ENCODE data around the gene CARD9. TPM values are rescaled to one million over a fixed set of nuclear protein-coding genes. Genes with fewer than 3 reads are reported as not detected.
"Not testable (repeated sequence)": the region's sequence is repeated elsewhere in the genome, so short reads cannot be mapped to it uniquely, and the experiment has no call there.

CARD9 gene
- total and polyA plus RNA-seq, 10 donors = 5.7 to 25.5 (median 18.2) TPM

DNA sequence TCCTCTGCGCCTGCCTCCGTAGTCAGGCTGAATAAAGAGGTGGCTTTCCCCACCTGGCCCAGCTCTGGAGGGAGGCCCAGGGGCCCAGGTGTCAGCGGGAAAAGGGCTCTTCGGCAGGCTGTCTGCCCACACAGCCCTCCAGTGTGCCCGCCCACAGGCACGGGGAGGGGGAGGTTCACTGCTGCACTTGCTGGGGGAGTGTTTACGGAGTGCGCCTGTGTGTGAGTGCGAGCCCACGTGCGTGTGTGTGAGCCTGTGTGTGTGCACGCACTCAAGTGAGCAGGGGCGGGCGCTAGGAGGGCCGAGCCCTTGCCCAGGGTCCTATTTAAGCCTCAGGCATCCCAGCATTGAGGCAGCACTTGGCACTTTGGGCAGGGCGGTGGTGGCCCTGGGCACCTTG lies 20.8 kb downstream of the CARD9 start:
- no peak overlapping the region for H3K27ac ChIP-seq
- intact Hi-C loops (cut with DNase I; ENCODE audit: low total_unique reads) = no loop called here
- no peaks in the 10 kb centered on the region for H3K9me3 ChIP-seq
- H3K4me1 ChIP-seq = peaks cover 0 to 38% (median 11%) of the 10 kb centered on the region in 6 donors
- no peak for DNase-seq
- peak in 1 of 3 donors; percentile 36 for TF ChIP-seq POLR2AphosphoS5 (IDR thresholded peaks at IDR 0.05)
- TF ChIP-seq POLR2A (IDR thresholded peaks at IDR 0.05) = no peak
- TF ChIP-seq, protein P1, sequence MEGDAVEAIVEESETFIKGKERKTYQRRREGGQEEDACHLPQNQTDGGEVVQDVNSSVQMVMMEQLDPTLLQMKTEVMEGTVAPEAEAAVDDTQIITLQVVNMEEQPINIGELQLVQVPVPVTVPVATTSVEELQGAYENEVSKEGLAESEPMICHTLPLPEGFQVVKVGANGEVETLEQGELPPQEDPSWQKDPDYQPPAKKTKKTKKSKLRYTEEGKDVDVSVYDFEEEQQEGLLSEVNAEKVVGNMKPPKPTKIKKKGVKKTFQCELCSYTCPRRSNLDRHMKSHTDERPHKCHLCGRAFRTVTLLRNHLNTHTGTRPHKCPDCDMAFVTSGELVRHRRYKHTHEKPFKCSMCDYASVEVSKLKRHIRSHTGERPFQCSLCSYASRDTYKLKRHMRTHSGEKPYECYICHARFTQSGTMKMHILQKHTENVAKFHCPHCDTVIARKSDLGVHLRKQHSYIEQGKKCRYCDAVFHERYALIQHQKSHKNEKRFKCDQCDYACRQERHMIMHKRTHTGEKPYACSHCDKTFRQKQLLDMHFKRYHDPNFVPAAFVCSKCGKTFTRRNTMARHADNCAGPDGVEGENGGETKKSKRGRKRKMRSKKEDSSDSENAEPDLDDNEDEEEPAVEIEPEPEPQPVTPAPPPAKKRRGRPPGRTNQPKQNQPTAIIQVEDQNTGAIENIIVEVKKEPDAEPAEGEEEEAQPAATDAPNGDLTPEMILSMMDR (IDR thresholded peaks at IDR 0.05 in 8 of 11, conservative IDR thresholded peaks at IDR 0.05 in 3 of 11) = no peak
- 82 to 100% (median 86%) methylated on average over 1 to 16 of the region's 16 CpGs for WGBS, 5 donors
- no peaks in the 10 kb centered on the region for H3K27me3 ChIP-seq (replicated peaks in 1 of 7)
- H3K36me3 ChIP-seq = peaks cover 0 to 29% (median under 1%) of the 10 kb centered on the region in 6 donors
- H3K4me3 ChIP-seq = no peak overlapping the region

DNA sequence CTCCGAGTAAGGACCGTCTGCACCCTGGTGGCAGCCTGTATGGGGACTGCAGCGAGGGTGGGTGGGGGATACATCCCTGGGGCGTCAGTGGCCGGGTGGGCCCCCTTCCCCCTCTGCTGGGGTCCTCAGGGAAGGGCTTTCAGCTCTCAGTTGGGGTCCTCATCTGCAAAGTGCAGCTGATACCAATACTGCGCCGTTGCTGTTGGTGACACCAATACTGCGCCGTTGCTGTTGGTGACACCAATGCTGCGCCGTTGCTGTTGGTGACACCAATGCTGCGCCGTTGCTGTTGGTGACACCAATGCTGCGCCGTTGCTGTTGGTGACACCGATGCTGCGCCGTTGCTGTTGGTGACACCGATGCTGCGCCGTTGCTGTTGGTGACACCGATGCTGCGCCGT lies 21.6 kb downstream of the CARD9 start:
- H3K27ac ChIP-seq; H3K9me3 ChIP-seq; DNase-seq; H3K27me3 ChIP-seq (replicated peaks in 1 of 7); intact Hi-C loops (cut with DNase I; ENCODE audit: low total_unique reads): not testable (repeated sequence)
- Histone ChIP-seq H3K36me3 (peaks cover 0 to 21% (median 0%) of the 10 kb centered on the region in 6 donors), H3K4me3 (peak overlapping the region in 1 of 8 donors; percentile 15), H3K4me1 (peaks cover 0 to 46% (median 17%) of the 10 kb centered on the region in 6 donors)
- WGBS, 5 donors = 78 to 96% (median 93%) methylated on average over 2 to 24 of the region's 24 CpGs

DNA sequence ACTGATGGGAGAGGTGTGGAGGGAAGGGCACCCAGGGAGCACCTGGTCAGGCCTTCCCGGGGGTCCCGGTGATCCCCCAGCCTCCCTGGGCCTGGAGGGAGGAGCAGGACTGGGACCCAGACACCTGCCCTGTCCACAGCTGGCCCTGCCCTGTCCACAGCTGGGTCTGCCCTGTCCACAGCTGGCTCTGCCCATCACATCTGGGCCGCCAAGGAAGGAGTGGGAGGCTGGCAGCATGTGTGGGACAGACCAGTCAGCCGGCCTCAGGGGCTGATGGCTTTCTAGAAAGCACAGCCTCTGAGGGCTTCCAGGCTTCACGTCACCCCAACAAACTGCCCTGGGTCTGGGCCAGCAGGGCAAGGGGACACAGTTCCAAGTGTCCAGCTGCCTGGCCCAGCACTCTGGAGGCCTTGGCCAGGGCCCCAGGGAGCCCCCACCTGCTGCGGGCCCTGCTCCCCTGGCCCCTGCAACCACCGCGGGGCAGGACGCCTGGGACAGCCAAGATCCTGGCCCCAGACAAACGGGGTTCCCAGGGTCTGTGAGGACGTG lies 22.1 kb downstream of the CARD9 start:
- Histone ChIP-seq H3K27me3 (replicated peaks in 1 of 7) (no peaks in the 10 kb centered on the region), H3K27ac (no peak overlapping the region), H3K36me3 (peaks cover 0 to 16% (median 0%) of the 10 kb centered on the region in 6 donors), H3K4me3 (peak overlapping the region in 1 of 8 donors; percentile 15), H3K4me1 (peaks cover 2 to 50% (median 20%) of the 10 kb centered on the region in 6 donors), H3K9me3 (no peaks in the 10 kb centered on the region)
- 66 to 100% (median 86%) methylated on average over 3 to 11 of the region's 11 CpGs for WGBS, 5 donors
- no peak for DNase-seq
- TF ChIP-seq POLR2AphosphoS5 (IDR thresholded peaks at IDR 0.05) = no peak
- TF ChIP-seq, protein P1 (IDR thresholded peaks at IDR 0.05 in 8 of 11, conservative IDR thresholded peaks at IDR 0.05 in 3 of 11) = no peak
- TF ChIP-seq POLR2A (IDR thresholded peaks at IDR 0.05) = no peak
- intact Hi-C loops (cut with DNase I; ENCODE audit: low total_unique reads) = no loop called here

DNA sequence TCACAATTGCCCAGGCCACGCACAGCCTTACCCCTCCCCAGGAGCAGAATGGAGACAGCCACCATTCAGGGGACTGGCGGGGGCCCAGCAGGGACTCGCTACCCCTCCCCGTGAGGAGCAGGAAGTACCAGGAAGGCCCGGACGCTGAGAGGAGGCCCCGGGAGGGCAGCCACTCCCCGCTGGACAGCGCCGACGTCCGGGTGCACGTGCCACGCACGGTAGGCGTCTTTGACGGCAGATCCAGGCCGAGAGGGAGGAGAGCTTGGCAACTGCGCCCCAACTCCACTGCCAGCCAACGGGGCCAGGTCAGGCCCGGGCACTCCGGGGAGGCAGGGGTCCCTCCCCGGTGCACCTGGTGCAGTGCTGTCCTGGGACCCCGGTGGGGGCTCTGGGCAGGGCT lies 23.9 kb downstream of the CARD9 start:
- Histone ChIP-seq H3K4me1 (peaks cover 10 to 56% (median 30%) of the 10 kb centered on the region in 6 donors), H3K9me3 (no peaks in the 10 kb centered on the region), H3K27ac (no peak overlapping the region), H3K27me3 (replicated peaks in 1 of 7) (no peaks in the 10 kb centered on the region), H3K4me3 (no peak overlapping the region), H3K36me3 (peaks cover 0 to 9% (median 0%) of the 10 kb centered on the region in 6 donors)
- DNase-seq = no peak
- WGBS, 5 donors = 85 to 100% (median 88%) methylated on average over 1 to 24 of the region's 24 CpGs
- intact Hi-C loops (cut with DNase I; ENCODE audit: low total_unique reads) = no loop called here
- no peak for TF ChIP-seq POLR2A (IDR thresholded peaks at IDR 0.05)
- TF ChIP-seq, protein P1 (IDR thresholded peaks at IDR 0.05 in 8 of 11, conservative IDR thresholded peaks at IDR 0.05 in 3 of 11) = no peak
- TF ChIP-seq POLR2AphosphoS5 (IDR thresholded peaks at IDR 0.05) = no peak
